SU-DHL-6 (cell line): ENCODE results near the gene CSNK1D.

Source experiments
- EZH2phosphoT487 ChIP-seq: fragments of 200-600 bp; sonication (generic), shearing (Covaris generic); conservative IDR thresholded peaks from 2 replicates; pipeline ENCODE4 v1.6.1; 2018; ENCODE audit warnings: mild to moderate bottlenecking, antibody characterized with exemption, low read length, moderate library complexity, mixed read lengths
- TF ChIP-seq, protein P1 (sequence below): fragments of 200-600 bp; sonication (generic); IDR thresholded peaks from one replicate; pipeline ENCODE4 v1.5.1; 2017; ENCODE audit warnings: antibody characterized with exemption, mild to moderate bottlenecking, low read length, moderate library complexity; ENCODE audit not compliant: insufficient read depth, poor library complexity, severe bottlenecking

DNA sequence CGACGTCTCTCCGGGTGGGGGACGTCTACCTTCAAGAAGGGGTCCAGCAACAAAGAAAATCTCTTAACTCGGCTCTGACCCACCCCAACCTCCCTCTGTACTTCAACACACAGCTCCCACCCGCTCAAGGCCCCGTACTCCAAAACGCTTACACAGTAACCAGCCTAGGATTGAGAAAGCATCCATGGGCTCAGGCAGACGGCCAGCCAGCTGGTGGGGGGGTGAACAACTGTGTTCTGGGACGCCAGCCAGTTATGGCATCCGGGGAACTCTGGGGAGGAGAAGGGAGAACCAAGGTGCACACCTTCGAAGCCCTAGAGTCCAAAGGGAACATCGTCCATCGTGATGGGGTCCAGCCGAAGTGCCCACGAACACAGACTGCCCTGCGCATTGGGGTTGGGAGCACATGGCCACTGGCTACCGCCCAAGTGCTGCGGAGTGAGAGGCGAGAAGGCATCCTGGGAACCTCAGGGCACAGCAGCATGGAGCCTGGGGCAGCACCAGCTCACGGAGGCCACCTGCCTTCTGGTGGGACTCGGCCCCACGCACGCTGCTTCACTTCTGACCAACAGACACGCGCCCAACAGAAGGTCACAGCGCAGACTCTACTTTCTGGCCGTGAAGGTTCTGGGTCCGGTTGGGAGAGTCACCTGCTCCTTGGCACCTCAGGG is 30.4 kb downstream of the CSNK1D start:
- TF ChIP-seq, protein P1, sequence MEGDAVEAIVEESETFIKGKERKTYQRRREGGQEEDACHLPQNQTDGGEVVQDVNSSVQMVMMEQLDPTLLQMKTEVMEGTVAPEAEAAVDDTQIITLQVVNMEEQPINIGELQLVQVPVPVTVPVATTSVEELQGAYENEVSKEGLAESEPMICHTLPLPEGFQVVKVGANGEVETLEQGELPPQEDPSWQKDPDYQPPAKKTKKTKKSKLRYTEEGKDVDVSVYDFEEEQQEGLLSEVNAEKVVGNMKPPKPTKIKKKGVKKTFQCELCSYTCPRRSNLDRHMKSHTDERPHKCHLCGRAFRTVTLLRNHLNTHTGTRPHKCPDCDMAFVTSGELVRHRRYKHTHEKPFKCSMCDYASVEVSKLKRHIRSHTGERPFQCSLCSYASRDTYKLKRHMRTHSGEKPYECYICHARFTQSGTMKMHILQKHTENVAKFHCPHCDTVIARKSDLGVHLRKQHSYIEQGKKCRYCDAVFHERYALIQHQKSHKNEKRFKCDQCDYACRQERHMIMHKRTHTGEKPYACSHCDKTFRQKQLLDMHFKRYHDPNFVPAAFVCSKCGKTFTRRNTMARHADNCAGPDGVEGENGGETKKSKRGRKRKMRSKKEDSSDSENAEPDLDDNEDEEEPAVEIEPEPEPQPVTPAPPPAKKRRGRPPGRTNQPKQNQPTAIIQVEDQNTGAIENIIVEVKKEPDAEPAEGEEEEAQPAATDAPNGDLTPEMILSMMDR = no peak
- no peak for TF ChIP-seq EZH2phosphoT487
